Measurements from ENCODE around the gene BTN3A1. TPM values are rescaled to one million over a fixed set of nuclear protein-coding genes. Genes with fewer than 3 reads are reported as not detected.

BTN3A1 gene
- total and polyA plus RNA-seq, 2 of the 13 experiments (the other 11 are each of a cell fraction or from before 2014, with no cell fraction given): 13.3 to 14.0 TPM

DNA sequence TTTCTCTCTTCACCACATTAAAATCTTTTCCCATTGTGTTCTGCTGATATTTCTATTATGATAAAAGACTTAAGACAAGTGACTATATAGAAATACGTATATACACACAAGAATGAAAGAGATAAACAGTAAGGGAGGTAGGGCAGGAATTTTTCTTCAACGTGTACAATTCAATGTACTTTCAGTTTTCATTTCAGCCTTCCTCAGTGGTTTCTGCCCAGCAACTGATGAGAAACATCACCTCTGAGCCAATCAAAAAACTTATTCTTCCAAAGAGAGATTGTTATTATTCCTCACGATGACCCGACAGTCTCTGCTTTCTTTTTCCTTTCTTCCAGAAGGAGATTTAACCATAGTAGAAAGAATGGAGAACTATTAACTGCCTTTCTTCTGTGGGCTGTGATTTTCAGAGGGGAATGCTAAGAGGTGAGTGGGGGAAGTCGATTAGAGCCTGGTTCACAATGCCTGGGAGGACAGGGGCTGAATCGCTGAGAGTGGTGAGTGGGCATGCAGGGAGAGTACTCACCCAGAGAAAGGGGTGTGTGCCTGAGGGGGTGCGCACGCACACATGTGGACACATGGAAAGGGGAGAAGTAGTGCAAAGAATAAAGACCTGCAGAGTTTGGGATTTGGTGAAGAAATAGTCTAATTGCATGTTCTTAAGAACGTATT lies at the start of gene BTN3A1 (continued):
- TF ChIP-seq ZNF792 (CRISPR knock-in tag; IDR thresholded peaks at IDR 0.05): 0 out of 2 replicates have a peak, but pooled peaks have one; percentile 34
- no peak for TF ChIP-seq SALL2 (CRISPR knock-in tag; IDR thresholded peaks at IDR 0.05)
- no peak for TF ChIP-seq ZMAT5 (CRISPR knock-in tag; IDR thresholded peaks at IDR 0.05; ENCODE audit: borderline replicate concordance, low read depth)
- no peak for TF ChIP-seq MIER2 (CRISPR knock-in tag; IDR thresholded peaks at IDR 0.05)
- peak; percentile 57 for TF ChIP-seq GATAD2A (CRISPR knock-in tag; IDR thresholded peaks at IDR 0.05)
- peak; percentile 60; the same call in 1 of the 2 replicates for TF ChIP-seq HOMEZ (CRISPR knock-in tag; IDR thresholded peaks at IDR 0.05; ENCODE audit: low read depth)
- no peak for TF ChIP-seq ZNF619 (CRISPR knock-in tag; IDR thresholded peaks at IDR 0.05)
- no peak for TF ChIP-seq MEIS1 (CRISPR knock-in tag; IDR thresholded peaks at IDR 0.05; ENCODE audit: borderline replicate concordance)
- TF ChIP-seq ZFP1 (CRISPR knock-in tag; IDR thresholded peaks at IDR 0.05): 0 out of 2 replicates have a peak, but pooled peaks have one; percentile 48
- TF ChIP-seq, protein P1, sequence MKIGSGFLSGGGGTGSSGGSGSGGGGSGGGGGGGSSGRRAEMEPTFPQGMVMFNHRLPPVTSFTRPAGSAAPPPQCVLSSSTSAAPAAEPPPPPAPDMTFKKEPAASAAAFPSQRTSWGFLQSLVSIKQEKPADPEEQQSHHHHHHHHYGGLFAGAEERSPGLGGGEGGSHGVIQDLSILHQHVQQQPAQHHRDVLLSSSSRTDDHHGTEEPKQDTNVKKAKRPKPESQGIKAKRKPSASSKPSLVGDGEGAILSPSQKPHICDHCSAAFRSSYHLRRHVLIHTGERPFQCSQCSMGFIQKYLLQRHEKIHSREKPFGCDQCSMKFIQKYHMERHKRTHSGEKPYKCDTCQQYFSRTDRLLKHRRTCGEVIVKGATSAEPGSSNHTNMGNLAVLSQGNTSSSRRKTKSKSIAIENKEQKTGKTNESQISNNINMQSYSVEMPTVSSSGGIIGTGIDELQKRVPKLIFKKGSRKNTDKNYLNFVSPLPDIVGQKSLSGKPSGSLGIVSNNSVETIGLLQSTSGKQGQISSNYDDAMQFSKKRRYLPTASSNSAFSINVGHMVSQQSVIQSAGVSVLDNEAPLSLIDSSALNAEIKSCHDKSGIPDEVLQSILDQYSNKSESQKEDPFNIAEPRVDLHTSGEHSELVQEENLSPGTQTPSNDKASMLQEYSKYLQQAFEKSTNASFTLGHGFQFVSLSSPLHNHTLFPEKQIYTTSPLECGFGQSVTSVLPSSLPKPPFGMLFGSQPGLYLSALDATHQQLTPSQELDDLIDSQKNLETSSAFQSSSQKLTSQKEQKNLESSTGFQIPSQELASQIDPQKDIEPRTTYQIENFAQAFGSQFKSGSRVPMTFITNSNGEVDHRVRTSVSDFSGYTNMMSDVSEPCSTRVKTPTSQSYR (CRISPR knock-in tag; IDR thresholded peaks at IDR 0.05; ENCODE audit: borderline replicate concordance): peak; percentile 22; the same call in 1 of the 2 replicates
- TF ChIP-seq ZNF549 (CRISPR knock-in tag; IDR thresholded peaks at IDR 0.05): no peak
- TF ChIP-seq ZNF703 (CRISPR knock-in tag; IDR thresholded peaks at IDR 0.05; ENCODE audit: borderline replicate concordance): no peak
- 0 out of 2 replicates have a peak, but pooled peaks have one; percentile 10 for TF ChIP-seq ELF3 (CRISPR knock-in tag; IDR thresholded peaks at IDR 0.05)
- TF ChIP-seq HOXA9 (CRISPR knock-in tag; IDR thresholded peaks at IDR 0.05; ENCODE audit: borderline replicate concordance): no peak
- no peak for TF ChIP-seq ZNF292 (CRISPR knock-in tag; IDR thresholded peaks at IDR 0.05; ENCODE audit: borderline replicate concordance, low read depth)
- TF ChIP-seq DMAP1 (CRISPR knock-in tag; IDR thresholded peaks at IDR 0.05): peak; percentile 64; the same call in 1 of the 2 replicates
- peak; percentile 73 for TF ChIP-seq ASH2L (IDR thresholded peaks at IDR 0.05; ENCODE audit: insufficient read length, low read depth, low read length)
- TF ChIP-seq ZKSCAN8 (CRISPR knock-in tag; IDR thresholded peaks at IDR 0.05; ENCODE audit: borderline replicate concordance): peak; percentile 27; the same call in 1 of the 2 replicates
- TF ChIP-seq MEIS2 (CRISPR knock-in tag; IDR thresholded peaks at IDR 0.05): no peak
- TF ChIP-seq, protein P2, sequence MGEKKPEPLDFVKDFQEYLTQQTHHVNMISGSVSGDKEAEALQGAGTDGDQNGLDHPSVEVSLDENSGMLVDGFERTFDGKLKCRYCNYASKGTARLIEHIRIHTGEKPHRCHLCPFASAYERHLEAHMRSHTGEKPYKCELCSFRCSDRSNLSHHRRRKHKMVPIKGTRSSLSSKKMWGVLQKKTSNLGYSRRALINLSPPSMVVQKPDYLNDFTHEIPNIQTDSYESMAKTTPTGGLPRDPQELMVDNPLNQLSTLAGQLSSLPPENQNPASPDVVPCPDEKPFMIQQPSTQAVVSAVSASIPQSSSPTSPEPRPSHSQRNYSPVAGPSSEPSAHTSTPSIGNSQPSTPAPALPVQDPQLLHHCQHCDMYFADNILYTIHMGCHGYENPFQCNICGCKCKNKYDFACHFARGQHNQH (CRISPR knock-in tag; IDR thresholded peaks at IDR 0.05): peak; percentile 18; the same call in 1 of the 2 replicates
- peak; percentile 45; the same call in 1 of the 2 replicates for TF ChIP-seq HDAC2 (CRISPR knock-in tag; IDR thresholded peaks at IDR 0.05)
- no peak for TF ChIP-seq SOX13 (IDR thresholded peaks at IDR 0.05)
- peak in 1 of 2 experiments; percentile 17; a peak in 1 of 4 replicates for TF ChIP-seq SOX13 (CRISPR knock-in tag; conservative IDR thresholded peaks at IDR 0.05 in 1 of 2, IDR thresholded peaks at IDR 0.05 in 1 of 2)
- TF ChIP-seq GPBP1L1 (CRISPR knock-in tag; IDR thresholded peaks at IDR 0.05): no peak
